ENCODE data around the gene PCARE.

DNA sequence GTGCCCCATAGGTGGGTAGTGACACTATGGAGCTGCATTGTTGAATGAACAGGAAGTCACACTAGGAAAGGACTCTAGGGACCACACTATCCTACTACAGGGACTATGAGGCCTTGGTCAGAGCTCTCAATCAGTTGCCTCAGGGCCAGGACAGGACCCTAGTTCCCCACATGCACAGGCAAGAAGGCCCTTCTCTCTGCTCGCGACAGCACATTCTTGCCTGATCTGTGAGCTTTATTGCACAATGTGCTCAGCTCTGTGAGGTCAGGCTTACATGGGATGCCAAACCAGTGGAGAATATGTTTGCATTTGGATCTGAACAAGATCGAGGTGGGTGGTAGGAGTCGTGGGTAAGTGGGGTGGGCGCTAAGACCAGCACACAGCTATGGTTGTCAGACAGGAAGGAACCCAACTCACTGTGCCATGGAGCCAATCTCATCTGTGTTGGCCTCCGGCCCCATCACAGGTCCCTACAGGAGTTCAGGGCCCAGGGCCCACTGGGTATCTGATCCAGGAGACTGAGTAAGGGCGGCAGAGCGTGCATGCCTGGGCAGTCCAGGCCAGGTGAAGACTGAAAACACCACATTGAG is 8.0 kb downstream of the PCARE start:
- TF ChIP-seq POLR2A (IDR thresholded peaks at IDR 0.05; ENCODE audit: low read depth, low read length): no peak
- no peak for TF ChIP-seq POLR2AphosphoS5 (IDR thresholded peaks at IDR 0.05; ENCODE audit: low read depth, low read length)
